HG02588 (cell line): ENCODE measurements around the gene TNFAIP8L2.

Experiments
- ATAC-seq: cut with Tn5 transposase; IDR thresholded peaks from one replicate; pipeline ENCODE4 v1.9.1; 2021; ENCODE audit warnings: mild to moderate bottlenecking, moderate library complexity; ENCODE audit not compliant: unreplicated experiment

The TNFAIP8L2 gene

DNA sequence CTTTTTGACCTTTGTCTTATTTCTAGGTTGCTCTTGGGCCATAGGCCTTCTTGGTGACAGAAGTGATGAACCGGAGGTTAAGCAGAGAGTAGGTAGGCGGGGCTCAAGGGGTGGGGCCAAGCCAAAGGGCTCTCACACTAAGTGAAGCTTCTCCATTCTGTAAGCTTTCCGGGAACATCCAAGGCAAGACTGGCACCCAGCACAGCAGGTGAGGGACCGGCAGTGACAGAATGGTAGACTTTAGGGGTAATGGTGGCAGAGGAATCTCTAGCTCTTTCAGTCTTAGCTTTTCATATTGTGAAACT is at the start of gene TNFAIP8L2:
Gene TNFAIP8L2, plus strand, starts transcription at position 135 of the 305 bp plus-strand sequence. CDS start 2,049 bp downstream, outside the sequence.
- ATAC-seq: peak; percentile 68

DNA sequence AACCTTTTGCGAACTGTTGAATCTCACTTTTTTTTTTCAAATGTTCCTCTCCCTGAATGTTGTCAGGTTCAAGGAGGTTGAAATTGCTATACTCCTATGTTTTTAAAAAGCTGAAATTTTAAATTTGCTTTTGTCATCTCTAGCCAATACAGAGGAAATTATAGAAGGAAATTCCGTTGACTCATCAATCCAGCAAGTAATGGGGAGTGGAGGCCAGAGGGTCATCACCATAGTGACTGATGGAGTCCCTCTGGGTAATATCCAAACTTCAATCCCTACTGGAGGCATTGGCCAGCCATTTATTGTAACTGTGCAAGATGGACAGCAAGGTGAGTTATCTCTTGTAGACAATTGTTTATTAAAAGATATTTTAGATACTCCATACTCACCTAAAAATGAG is 49.6 kb upstream of the TNFAIP8L2 start:
- no peak for ATAC-seq

DNA sequence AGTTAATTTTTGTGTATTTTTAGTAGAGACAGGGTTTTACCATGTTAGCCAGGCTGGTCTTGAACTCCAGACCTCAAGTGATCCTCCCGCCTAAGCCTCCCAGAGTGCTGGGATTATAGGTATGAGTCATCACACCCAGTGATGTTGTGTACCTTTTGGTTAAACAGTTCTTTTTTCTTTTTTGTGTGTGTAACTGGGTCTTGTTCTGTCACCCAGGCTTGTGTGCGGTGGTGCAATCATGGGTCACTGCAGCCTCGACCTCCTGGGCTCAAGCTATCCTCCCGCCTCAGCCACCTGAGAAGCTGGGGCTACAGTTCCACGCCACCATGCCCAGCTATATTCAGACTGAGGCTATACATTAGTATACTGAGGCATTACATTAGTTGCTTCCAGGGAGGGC is 48.1 kb upstream of the TNFAIP8L2 start:
- no peak for ATAC-seq

DNA sequence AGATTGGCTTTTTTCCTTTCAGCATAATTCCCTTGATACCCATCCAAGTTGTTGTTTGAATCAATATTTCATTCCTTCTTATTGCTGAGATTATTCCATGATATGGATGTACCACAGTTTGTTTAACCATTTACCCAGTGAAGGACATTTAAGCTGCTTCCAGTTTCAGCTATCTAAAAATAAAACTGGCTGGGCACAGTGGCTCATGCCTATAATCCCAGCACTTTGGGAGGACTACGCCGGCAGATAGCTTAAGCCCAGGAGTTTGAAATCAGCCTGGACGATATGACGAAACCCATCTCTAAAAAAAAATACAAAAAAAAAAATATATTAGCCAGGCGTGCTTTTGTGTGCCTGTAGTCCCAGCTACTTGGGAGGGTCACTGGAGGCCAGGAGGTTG is 42.6 kb upstream of the TNFAIP8L2 start:
- no peak for ATAC-seq

DNA sequence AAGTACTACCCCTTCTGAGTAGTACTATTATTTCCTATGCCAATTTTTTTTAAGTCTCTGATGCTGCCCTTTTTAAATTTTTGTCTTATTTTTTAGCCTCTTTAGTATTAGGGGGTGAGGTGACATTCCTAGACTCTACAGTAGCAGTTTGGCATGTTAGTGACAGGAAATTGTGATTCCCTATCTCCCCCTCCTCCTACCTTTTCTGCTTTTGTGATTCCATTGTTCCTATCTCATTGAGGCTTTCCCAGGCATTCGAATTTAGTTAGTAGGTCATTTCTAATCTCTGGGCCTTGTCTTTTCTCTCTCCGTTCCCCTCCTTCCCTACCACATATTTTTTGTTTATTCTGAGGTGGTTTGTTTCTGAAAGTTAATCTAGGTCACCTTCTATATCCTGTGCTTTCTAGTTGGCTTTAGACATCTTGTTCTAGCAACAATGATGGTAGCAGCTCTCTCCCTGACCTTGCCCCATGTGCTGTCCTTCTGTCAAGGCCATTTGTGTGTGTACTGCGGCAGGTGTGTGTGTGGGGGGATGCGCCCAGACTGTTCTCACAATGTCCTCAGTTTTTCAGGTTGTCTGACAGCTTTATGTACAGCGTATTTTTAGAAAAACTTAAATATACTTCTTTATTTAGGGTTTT is 31.6 kb upstream of the TNFAIP8L2 start:
- ATAC-seq: no peak

DNA sequence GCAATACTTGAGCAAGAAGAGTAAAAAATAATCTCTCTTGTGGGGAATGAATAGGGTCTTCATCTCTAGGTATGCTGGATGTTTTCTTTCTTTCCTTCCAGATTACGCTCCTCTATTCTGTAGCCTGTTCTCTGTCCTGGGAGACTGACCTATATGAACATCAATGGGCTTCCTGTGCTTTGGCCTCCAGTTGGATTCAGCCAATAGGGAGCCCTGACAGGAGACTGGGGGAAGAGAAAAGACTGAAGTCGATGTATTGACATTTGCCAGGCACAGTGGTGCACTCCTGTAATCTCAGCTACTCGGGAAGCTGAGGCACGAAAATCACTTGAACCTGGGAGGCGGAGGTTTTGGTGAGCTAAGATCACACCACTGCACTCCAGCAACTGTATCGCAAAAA is 27.6 kb upstream of the TNFAIP8L2 start:
- ATAC-seq: no peak

DNA sequence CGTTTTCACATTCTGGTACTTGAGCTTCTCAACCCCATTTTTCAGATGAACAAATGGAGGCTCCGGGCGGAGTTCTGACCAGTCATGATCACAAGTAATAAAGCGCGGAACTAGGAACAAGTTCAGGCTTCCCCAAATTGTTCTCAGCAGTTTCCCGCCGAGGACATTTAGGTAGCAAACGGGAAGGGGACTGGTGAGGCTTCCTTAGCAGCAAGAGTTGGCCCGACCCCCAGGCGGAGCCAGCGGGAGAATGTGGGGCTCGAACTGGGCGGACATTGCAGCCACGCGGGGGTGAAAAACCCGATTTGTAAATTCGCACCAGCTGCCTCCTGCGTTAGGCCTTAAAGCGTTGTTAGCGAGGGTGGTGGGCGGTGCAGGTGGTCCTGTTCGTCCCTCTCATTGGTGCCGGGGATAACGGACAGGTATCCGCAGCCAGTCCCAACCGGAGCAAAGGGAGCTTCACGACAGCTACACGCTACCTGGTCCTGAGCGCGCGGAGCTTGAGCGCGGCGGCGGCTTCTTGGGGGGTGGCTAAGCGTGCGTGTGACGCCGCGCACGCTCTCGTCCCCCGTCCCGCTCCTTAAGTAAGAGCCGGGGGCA is 25.4 kb upstream of the TNFAIP8L2 start:
- peak; percentile 71 for ATAC-seq

DNA sequence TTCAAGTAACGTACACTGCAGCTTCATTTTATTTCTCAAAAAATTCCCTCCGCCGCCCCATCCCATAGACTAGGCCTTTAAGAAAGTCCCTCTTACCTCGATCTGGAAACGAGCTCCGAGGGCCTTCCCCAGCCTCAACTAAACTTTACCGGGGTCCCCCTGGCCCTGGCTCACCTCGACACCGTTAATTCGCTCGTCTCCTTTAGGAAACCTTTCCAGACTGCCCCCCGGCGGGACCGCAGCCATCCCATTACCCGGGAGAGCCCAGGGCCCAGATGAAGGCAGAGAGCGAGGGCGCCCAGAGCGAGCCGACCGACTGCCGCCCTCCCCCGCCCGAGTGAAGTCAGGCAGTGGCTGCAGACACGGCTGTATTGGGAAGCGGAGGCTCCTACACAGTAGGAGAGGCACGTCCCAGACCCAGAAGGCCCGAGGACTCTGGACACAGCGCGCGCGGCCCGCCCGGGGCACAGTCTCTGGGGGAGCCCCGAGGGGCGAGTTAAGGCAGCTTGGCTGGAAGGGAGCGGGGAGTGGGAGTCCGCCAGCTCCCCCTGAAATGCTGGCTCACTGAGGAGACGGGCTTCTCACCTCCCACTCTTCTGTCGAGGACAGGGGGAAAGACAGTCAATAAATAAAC is 24.6 kb upstream of the TNFAIP8L2 start:
- no peak for ATAC-seq

DNA sequence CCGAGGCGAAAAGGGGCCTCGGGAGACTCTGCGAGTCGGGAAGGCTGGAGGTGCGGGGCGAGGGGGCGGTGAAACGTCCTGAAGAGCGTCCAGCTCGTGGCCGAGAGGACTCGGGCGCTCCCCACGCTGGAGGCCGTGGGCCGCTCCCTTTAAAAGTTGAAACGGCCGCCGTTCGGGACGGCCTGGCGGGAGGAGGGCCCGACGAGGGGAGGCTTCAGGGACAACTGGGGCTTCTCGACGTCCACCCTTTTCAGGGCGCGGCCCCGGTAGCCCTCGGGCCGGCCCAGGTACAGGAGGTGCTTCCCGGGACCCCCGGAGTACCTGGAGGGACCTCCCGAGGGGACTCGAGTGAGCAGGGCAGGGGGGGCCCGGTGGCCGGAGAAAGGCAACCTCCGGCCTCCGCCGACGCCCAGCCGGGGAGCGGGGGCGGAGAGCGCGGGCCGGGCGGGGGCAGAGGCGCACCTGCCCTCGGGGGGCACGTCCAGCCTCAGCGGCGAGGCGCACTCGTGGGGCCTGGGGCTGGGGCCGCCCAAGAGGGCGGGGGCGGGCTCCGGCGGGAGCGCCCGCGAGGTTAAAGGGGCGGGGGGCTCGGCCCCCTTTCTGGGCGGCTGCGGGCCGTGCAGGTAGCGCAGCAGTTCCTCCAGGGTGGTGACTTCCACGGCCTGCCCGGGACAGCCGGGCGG is 24.0 kb upstream of the TNFAIP8L2 start:
- ATAC-seq: no peak

DNA sequence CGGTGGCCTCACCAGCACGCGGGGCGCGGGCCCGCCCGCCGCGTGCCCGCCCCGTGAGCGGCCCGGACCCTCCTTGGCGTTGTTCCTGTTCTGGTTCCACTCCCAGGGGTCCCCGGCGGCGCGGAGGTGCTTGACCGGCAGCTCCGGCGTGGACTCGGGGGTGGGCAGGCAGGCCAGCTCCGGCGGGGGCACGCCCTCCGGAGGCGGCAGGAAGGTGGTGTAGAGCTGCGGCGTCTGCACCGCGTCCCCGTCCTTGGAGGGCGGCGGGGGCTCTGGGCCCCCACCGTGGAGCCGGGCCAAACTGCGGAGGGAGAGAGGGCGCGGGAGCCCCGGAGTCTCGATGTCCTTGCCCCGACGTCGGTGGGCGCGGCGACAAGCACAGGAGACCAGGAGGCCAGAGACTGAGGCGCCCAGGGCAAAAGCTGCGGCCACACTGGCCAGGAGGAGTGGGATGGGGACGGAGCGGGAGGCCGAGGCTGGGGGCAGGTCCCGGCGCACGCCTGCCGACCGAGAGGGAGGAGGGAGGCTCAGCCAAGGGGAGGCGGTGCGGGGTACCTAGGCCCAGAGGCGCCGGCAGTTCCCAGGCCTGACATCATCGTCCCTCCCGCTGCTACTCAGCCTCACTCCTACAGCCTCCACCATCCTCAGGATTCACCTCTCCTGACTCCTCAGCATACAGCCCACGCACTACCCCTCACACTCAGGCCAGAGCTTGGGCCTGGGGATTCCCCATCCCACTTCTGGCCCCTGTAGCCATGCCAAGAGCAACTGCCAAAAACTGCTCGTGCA is 23.2 kb upstream of the TNFAIP8L2 start:
- no peak for ATAC-seq

DNA sequence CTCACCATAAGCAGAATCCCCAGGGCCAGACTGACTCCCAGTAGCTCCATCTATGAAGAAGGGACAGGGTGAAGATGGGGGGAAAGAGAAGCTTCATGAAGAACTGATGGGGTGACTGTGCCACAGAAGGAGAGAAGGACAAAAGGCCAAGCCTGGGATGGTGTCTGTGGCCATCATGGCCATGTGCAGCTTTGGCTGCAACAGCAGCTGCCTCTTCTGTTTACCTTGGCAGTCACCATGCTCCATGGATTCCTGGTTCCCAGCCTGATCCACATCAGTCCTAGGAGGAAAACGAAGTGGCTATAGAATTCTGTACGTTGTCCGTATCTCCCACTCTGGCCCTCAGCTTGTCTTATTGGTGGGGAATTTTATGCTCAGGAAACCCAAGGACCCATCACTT is 22.1 kb upstream of the TNFAIP8L2 start:
- ATAC-seq: no peak

DNA sequence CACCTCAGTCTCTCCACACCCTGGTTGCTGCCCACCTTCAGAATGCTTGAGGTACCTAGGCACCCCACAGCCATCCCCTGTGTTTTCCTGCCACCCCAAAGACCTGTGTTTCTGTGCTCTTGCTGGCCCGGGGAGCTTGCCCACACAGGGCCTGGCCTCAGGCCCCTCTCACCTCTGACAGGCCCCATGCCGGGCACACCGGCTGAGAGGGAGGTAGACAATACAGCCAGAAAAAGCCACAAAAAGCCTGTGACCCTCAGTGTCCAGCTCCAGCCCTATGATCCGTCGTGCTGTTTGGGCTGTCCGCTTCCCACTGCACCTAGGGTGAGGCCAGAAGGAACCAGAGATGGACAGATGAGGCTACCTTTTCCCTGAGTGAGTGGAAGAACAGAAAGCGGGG is 21.5 kb upstream of the TNFAIP8L2 start:
- no peak for ATAC-seq

DNA sequence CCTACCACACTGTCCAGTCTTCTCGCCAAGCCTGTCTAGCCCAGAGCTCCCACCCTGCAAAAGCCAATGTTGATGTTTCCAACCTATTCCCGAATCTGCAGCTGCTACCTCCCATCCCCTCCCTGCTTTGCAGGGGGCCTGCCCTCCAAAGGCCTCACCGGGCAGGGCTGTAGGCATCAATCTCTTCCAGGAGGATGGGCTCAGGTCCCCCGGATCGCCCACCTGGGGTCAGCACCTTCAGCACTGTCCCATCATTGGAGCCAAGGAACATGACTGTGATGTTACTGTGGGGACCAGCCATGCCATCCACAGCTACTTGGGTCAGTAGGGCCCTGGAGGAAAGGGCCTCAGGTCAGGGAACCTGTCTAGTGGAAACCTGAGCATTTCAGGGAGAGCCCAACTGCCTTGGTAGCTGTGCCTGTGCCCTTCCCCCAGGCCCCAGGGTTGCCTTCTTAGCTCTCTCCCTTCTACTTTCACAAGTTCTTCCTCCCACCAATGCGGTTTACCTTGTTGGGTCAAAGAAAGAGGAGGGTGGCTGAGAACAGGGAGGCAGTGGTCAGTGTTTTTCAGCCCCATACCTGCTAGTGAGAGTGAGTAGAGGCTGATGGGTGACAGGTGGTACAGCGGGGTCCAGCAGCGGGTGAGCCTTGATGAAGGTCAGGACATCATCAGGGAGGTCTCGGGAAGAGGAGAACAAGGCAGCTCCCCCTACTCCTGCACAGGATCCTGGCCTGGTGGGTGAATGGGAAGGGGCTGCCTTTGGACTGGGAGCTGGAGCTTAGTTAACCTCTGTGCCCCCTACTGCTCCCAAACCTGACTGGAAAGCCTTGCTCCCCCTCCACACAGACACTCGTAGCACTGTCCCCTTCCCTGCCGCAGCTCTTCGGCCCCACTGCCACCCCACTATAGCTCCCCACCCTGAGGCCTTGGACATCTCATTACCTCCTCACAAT is 20.7 kb upstream of the TNFAIP8L2 start:
- ATAC-seq: no peak

DNA sequence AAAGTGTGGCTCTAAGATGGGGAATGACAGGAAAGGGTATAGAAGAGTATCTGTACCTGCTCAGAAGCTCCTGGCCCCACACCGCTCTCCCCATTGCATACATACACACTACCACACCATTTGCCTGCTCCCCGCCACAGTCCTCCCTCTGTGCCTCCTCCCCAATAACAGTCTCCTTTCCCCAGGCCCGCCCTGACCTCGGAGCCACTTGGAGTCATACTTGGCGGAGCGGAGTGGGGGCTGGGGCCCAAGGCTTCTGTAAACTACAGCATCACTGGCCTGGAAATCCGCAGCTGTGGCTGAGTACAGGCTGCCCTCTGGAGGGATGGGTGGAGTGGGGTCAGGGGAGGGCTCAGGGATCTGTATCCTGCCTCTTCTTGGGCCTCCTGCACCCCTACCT is 18.7 kb upstream of the TNFAIP8L2 start:
- ATAC-seq: no peak

DNA sequence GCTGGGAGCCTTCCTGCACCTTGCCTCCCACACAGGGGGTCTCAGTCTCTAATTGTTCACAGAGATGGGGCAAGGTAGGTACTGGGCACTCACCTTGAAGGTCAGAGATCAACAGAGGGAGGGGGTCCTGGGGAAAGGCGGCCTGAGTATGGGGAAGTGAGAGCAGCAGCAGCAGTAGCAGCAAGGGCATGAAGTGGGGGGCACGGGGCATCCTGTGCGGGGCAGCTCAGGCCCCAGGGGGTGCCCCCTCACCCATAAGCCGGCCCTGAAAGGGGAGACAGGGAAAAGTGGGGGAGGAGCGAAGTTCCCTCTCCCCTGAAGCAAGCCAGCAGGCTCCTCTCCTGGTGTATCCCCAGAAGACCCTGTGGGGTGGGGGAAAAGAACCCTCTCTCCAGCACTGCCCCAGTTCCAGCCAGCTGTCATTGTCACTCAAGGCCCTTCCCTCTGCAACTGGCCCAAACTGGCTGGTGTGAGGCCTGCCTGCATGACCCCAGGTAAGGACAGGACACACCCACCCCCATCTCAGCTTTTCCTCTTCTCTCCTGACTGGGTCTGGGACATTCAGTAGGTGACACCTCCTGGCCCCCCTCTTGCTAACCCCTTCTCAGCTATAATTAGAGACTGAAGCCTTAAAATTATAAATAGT is 13.9 kb upstream of the TNFAIP8L2 start:
- no peak for ATAC-seq

DNA sequence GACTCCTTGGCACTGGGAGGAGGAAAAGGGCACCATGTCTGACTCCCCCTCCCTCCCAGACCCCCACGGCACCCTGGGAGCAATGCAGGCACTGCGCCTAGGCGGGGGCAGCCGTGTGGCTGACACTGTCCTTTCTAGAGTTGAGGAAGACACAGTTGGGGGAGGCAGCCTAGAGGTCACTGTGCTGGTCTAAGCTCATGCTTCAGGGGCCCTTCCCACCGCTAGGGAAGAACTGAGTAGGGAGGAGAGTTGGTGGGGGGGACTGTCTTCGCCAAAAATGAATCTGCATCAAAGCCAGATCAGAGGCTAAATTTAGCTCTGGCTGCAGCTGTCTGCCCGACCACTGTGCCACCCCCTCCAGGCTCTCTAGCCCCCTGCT is 13.4 kb upstream of the TNFAIP8L2 start:
- ATAC-seq: no peak

DNA sequence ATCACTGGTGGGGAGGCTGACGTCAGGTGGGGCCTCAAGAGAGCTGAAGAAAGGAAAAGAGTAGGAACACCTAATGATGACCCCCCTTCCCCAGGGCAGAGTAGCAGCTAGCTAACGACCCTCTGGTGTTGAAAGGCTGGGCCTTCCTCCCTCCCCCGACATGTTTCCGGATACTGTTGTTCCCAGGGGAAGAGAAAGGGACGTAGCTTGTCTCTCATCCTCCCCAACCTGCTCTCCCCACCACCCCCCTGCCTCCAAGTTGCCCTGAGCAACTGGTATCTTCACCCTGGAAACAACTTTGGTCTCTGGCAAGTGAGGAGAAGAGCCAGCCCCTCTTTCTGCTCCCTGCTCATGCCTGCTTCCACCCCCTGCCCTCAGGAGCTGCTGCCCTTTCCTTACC is 12.5 kb upstream of the TNFAIP8L2 start:
- ATAC-seq: no peak

DNA sequence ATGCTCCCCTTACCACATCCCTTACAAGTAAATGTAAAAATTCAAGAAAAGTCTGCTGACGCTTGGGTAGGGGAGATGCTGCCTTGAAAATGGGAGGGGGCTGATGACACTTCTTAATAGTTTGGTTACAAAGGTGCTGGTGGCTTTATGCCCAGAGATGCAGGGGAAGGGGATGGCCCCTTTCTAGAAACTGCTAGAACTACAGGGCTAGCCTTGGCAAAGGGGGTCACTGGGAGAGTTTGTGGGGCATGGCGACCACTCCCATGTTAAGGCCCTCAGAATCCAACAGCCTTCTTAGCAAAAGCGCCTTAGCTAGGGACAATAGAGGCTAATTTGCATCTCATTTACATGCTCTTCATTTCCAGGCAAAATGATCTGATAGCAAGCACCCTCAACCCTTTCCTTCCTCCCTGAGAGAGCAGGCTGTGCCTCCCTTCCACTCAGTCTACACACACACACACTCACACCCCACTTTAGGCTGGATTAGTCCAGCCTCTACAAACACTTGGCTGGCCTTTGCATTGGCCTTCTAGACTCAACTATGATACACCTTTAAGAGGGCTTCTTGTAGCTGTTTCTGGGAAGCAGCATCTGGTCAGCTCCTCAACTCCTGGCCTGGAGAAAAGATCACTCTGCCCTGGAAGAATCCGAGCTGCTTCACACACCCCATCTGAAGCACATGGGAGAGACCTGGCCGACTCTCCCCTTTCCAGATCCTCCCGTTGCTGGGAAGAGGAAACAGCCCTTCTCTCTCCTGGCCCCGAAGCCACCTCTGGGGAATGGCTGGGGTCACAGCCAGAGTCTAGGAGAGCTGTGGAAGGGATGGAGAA is 11.8 kb upstream of the TNFAIP8L2 start:
- no peak for ATAC-seq
